IMR-90 (cell line): Measurements from ENCODE around the gene DIP2C. TPM values are rescaled to one million over a fixed set of nuclear protein-coding genes. Genes with fewer than 3 reads are reported as not detected.

ENCODE experiments used
- ATAC-seq: fragments of 200-7000 bp; cut with Tn5 transposase; 2 replicates; pipeline ENCODE4 v1.9.1; 2020; ENCODE audit warnings: low read depth, mild to moderate bottlenecking, moderate library complexity
- BruUV-seq: library from RNA; stranded (reverse); fragments of 400-500 nt; replicated peaks from 2 replicates; lab custom pipeline; 2021; lab: Mats Ljungman, UMichigan
- CTCF ChIA-PET: fragments of 300-600 bp; formaldehyde crosslinking; extraction: SDS; loops from one replicate; lab custom pipeline; 2021; ENCODE audit warnings: antibody characterized with exemption; lab: Yijun Ruan, JAX
- POLR2A ChIA-PET: fragments of 300-600 bp; sonication (Branson Sonifier 250); formaldehyde crosslinking; loops from one replicate; lab custom pipeline; 2022; ENCODE audit warnings: antibody characterized with exemption; ENCODE audit not compliant: unreplicated experiment; lab: Charles Lee
- DNase-seq: peaks from one replicate; pipeline ENCODE4 v3.0.0; 2013
- H2AFZ ChIP-seq: replicated peaks from 2 replicates; pipeline ENCODE3; 2013; ENCODE audit warnings: low read length, mild to moderate bottlenecking; ENCODE audit not compliant: poor library complexity
- H2AK5ac ChIP-seq: 2 replicates; pipeline ENCODE4 v1.6.1; 2013; ENCODE audit warnings: low read depth, low read length, inconsistent platforms
- H2AK9ac ChIP-seq: replicated peaks from 2 replicates; pipeline ENCODE3; 2013; ENCODE audit warnings: mild to moderate bottlenecking, low read depth, low read length, moderate library complexity; ENCODE audit not compliant: poor library complexity
- H2BK120ac ChIP-seq: 2 replicates; pipeline ENCODE4 v1.6.1; 2013; ENCODE audit warnings: low read depth, low read length, inconsistent platforms
- H2BK15ac ChIP-seq: 3 replicates; pipeline ENCODE4 v1.6.1; 2013; ENCODE audit warnings: low read depth, low read length, inconsistent platforms
- H2BK20ac ChIP-seq: 2 replicates; pipeline ENCODE4 v1.6.1; 2013; ENCODE audit warnings: low read depth, mild to moderate bottlenecking, inconsistent platforms, low read length, moderate library complexity
- H2BK5ac ChIP-seq: 2 replicates; pipeline ENCODE4 v1.6.1; 2013; ENCODE audit warnings: mild to moderate bottlenecking, low read depth, low read length, inconsistent platforms; ENCODE audit not compliant: poor library complexity, severe bottlenecking
- H3K14ac ChIP-seq: replicated peaks from 2 replicates; pipeline ENCODE4 v1.6.1; 2013; ENCODE audit warnings: low read depth, low read length, inconsistent platforms
- H3K18ac ChIP-seq: 2 replicates; pipeline ENCODE4 v1.6.1; 2013; ENCODE audit warnings: low read depth, low read length, control low read depth
- H3K23ac ChIP-seq: 2 replicates; pipeline ENCODE4 v1.6.1; 2013; ENCODE audit warnings: low read depth, low read length, inconsistent platforms
- H3K27ac ChIP-seq: 2 replicates; pipeline ENCODE4 v1.5.1; 2013; ENCODE audit warnings: mild to moderate bottlenecking, control low read depth, low read length; ENCODE audit not compliant: insufficient read depth
- H3K27me3 ChIP-seq: 2 replicates; pipeline ENCODE4 v1.6.1; 2013; ENCODE audit warnings: low read length; ENCODE audit not compliant: control insufficient read depth, insufficient read depth
- H3K36me3 ChIP-seq: 2 replicates; pipeline ENCODE4 v1.6.1; 2013; ENCODE audit warnings: low read length, mixed read lengths; ENCODE audit not compliant: control insufficient read depth, insufficient read depth
- H3K4ac ChIP-seq: 2 replicates; pipeline ENCODE4 v1.6.1; 2013; ENCODE audit warnings: low read depth, low read length, inconsistent platforms
- H3K4me1 ChIP-seq: 2 replicates; pipeline ENCODE4 v1.6.1; 2013; ENCODE audit warnings: low read length, mixed read lengths; ENCODE audit not compliant: control insufficient read depth, insufficient read depth
- H3K4me2 ChIP-seq: 2 replicates; pipeline ENCODE4 v1.6.1; 2013; ENCODE audit warnings: low read depth, mild to moderate bottlenecking, control low read depth, low read length, moderate library complexity
- H3K4me3 ChIP-seq: 2 replicates; pipeline ENCODE4 v1.5.1; 2013; ENCODE audit warnings: low read depth, mild to moderate bottlenecking, control low read depth, low read length, moderate library complexity; ENCODE audit not compliant: insufficient read depth
- H3K56ac ChIP-seq: 2 replicates; pipeline ENCODE4 v1.6.1; 2013; ENCODE audit warnings: low read length, inconsistent platforms; ENCODE audit not compliant: insufficient read depth; ENCODE audit errors: extremely low read depth
- H3K79me1 ChIP-seq, 2 experiments: 2 replicates each; pipeline ENCODE4 v1.6.1; 2013; ENCODE audit warnings: low read length in 2 of 2, inconsistent platforms in 1 of 2, low read depth in 1 of 2
- H3K9ac ChIP-seq: 2 replicates; pipeline ENCODE4 v1.6.1; 2013; ENCODE audit warnings: low read depth, low read length, control low read depth
- H3K9me1 ChIP-seq: 2 replicates; pipeline ENCODE4 v1.6.1; 2013; ENCODE audit warnings: low read length, inconsistent platforms; ENCODE audit not compliant: insufficient read depth
- H3K9me3 ChIP-seq: 2 replicates; pipeline ENCODE4 v1.6.1; 2013; ENCODE audit warnings: low read length; ENCODE audit not compliant: control insufficient read depth, insufficient read depth
- H4K20me1 ChIP-seq: 2 replicates; pipeline ENCODE4 v1.6.1; 2013; ENCODE audit warnings: low read length, inconsistent platforms; ENCODE audit not compliant: insufficient read depth
- H4K5ac ChIP-seq: 2 replicates; pipeline ENCODE4 v1.6.1; 2013; ENCODE audit warnings: mild to moderate bottlenecking, low read depth, low read length, control low read depth
- H4K8ac ChIP-seq, 2 experiments: 2 replicates each; pipeline ENCODE4 v1.6.1; 2013; ENCODE audit warnings: low read depth in 2 of 2, low read length in 2 of 2, control low read depth in 1 of 2, inconsistent platforms in 1 of 2
- H4K91ac ChIP-seq: 2 replicates; pipeline ENCODE4 v1.6.1; 2013; ENCODE audit warnings: low read depth, low read length, inconsistent platforms; ENCODE audit not compliant: insufficient read depth
- BHLHE40 ChIP-seq: fragments of 150-350 bp; IDR thresholded peaks from 2 replicates; pipeline ENCODE4 v1.6.1; 2016; ENCODE audit warnings: mild to moderate bottlenecking, low read depth, low read length
- CEBPB ChIP-seq: IDR thresholded peaks from 2 replicates; pipeline ENCODE4 v1.6.1; 2012; ENCODE audit warnings: low read depth, low read length, improper control_type of control experiment
- CHD1 ChIP-seq: IDR thresholded peaks from 2 replicates; pipeline ENCODE4 v1.6.1; 2012; ENCODE audit warnings: low read depth, low read length, improper control_type of control experiment
- FOS ChIP-seq: fragments of 150-350 bp; IDR thresholded peaks from 2 replicates; pipeline ENCODE4 v1.6.1; 2016; ENCODE audit warnings: low read depth, low read length
- MAZ ChIP-seq: IDR thresholded peaks from 2 replicates; pipeline ENCODE4 v1.6.1; 2012; ENCODE audit warnings: low read depth, mild to moderate bottlenecking, low read length, improper control_type of control experiment, moderate library complexity, borderline replicate concordance
- MXI1 ChIP-seq: IDR thresholded peaks from 2 replicates; pipeline ENCODE4 v1.6.1; 2012; ENCODE audit warnings: low read depth, mild to moderate bottlenecking, low read length, moderate library complexity, borderline replicate concordance
- NFE2L2 ChIP-seq: fragments of 150-350 bp; IDR thresholded peaks from 2 replicates; pipeline ENCODE4 v1.6.1; 2016; ENCODE audit warnings: low read depth, mild to moderate bottlenecking, low read length
- POLR2A ChIP-seq: IDR thresholded peaks from 2 replicates; pipeline ENCODE4 v1.6.1; 2012; ENCODE audit warnings: mild to moderate bottlenecking, low read depth, low read length
- RAD21 ChIP-seq: IDR thresholded peaks from 2 replicates; pipeline ENCODE4 v1.6.1; 2012; ENCODE audit warnings: low read length, improper control_type of control experiment
- RCOR1 ChIP-seq: IDR thresholded peaks from 2 replicates; pipeline ENCODE4 v1.6.1; 2012; ENCODE audit warnings: mild to moderate bottlenecking, low read length, improper control_type of control experiment; ENCODE audit not compliant: insufficient replicate concordance
- RFX5 ChIP-seq: IDR thresholded peaks from 2 replicates; pipeline ENCODE4 v1.8.0; 2012; ENCODE audit warnings: low read depth, mild to moderate bottlenecking, low read length, moderate library complexity
- SMC3 ChIP-seq: fragments of 150-350 bp; IDR thresholded peaks from 2 replicates; pipeline ENCODE4 v1.6.1; 2016; ENCODE audit warnings: low read depth, mild to moderate bottlenecking, antibody characterized with exemption, low read length, moderate library complexity
- USF2 ChIP-seq: fragments of 150-350 bp; IDR thresholded peaks from 2 replicates; pipeline ENCODE4 v1.6.1; 2017; ENCODE audit warnings: mild to moderate bottlenecking, antibody characterized with exemption, low read length, low read depth
- WGBS, 2 experiments: methylation state at CpG; one replicate each; pipeline versions ENCODE4 v1.1.5 to v1.1.7; 2013; ENCODE audit warnings: missing lambda C conversion rate in 2 of 2; ENCODE audit not compliant: insufficient read length in 1 of 2; ENCODE audit errors: extremely low coverage in 2 of 2; 5-methylcytosine and 5-hydroxymethylcytosine counted together
- dilution Hi-C: fragments of 300-500 bp; cut with HindIII; formaldehyde crosslinking; loops from one replicate; pipeline ENCODE4 v1.14.3; 2018; ENCODE audit warnings: low sequenced_read_pairs; ENCODE audit not compliant: unreplicated experiment
- in situ Hi-C: fragments of 300-500 bp; cut with MboI; formaldehyde crosslinking; loops from 3 replicates; pipeline ENCODE4 v1.14.3; 2019; ENCODE audit warnings: low sequenced_read_pairs, inconsistent platforms, mixed read lengths
- intact Hi-C: fragments of 100-400 bp; cut with micrococcal nuclease; formaldehyde crosslinking; loops from 2 replicates; pipeline ENCODE4 v1.10.0; 2022
- polyA plus RNA-seq, 3 experiments: library from polyadenylated mRNA; depleted of rRNA; stranded (reverse); fragments of >200 nt; gene quantifications; 2 replicates each; pipeline ENCODE4 v1.2.3, GENCODE V29; 2012; ENCODE audit warnings: low replicate concordance in 1 of 3
- total RNA-seq: library from RNA; depleted of rRNA; stranded (reverse); fragments of >200 nt; gene quantifications from 2 replicates; pipeline ENCODE4 v1.2.3, GENCODE V29; 2012
- TF ChIP-seq, protein P1 (sequence below): fragments of 150-350 bp; IDR thresholded peaks from 2 replicates; pipeline ENCODE4 v1.6.1; 2016; ENCODE audit warnings: low read depth, mild to moderate bottlenecking, low read length, moderate library complexity, borderline replicate concordance
- TF ChIP-seq, protein P2 (sequence below): conservative IDR thresholded peaks from 2 replicates; pipeline ENCODE4 v1.5.1; 2012; ENCODE audit warnings: mild to moderate bottlenecking, low read depth, low read length, improper control_type of control experiment

Gene DIP2C
- total and polyA plus RNA-seq, 2 of the 4 experiments (the other 2 are of a cell fraction) = 8.6 to 17.3 TPM

DNA sequence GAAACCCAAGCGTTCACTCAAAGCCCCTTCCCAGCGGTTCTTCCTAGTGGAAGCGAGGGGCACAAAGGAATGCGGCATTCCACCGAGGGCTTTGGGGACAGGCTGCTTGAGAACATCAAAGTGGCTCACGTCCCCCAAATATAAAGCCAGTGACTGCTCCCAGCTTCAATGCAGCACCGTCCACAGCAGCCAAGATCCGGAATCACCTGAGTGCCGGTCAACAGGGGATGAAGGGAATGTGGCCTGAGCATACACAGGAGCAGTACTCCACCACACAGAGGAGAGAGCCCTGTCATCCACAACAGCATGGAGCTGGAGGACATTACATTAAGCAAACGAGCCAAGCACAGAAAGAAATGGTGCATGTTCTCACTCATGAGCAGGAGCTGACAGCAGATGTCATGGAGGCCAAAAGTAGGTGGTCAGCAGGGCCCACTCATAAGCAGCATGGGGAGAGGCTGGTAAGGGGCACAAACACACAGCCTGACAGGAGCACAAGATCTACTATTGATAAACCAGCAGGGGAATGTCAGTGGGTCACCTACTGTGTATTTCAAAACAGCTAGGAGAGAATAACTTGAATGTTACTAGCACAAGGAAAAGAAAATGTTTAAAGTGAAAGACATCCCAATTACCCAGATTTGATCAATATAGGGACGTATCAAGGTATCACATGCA, 79.5 kb downstream of the DIP2C start:
- H4K8ac ChIP-seq = peak overlapping the region in 1 of 2 experiments; percentile 11; a peak in 2 of 4 replicates
- H4K5ac ChIP-seq = no peak overlapping the region
- peaks cover 46 to 82% of the 10 kb centered on the region in 2 experiments for H3K79me1 ChIP-seq
- WGBS, 2 experiments = 73% methylated on average over 5 of the region's 11 CpGs; no CpG with 5 or more reads in 1 of the 2 experiments
- H2BK15ac ChIP-seq = peak overlapping the region; percentile 66; the same call in 1 of the 3 replicates
- H4K20me1 ChIP-seq = peaks cover 60% of the 10 kb centered on the region
- POLR2A ChIA-PET = no interaction called here
- peak overlapping the region; percentile 36 for H2AFZ ChIP-seq
- no peak overlapping the region for H3K56ac ChIP-seq
- H2BK120ac ChIP-seq = peak overlapping the region; percentile 47
- H4K91ac ChIP-seq = peak overlapping the region; percentile 58
- no TSS peak for BruUV-seq
- peak overlapping the region; percentile 44 for H2BK5ac ChIP-seq
- H3K27ac ChIP-seq = peak overlapping the region; percentile 1; the same call in 1 of the 2 replicates
- H2BK20ac ChIP-seq = peak overlapping the region; percentile 16; the same call in 1 of the 2 replicates
- H3K4ac ChIP-seq = peak overlapping the region; percentile 54
- no peaks in the 10 kb centered on the region for H3K27me3 ChIP-seq
- H3K9ac ChIP-seq = no peak overlapping the region
- ATAC-seq (peak; percentile 10; the same call in 1 of the 2 replicates), DNase-seq (no peak)
- no peak overlapping the region for H3K4me2 ChIP-seq
- H2AK5ac ChIP-seq = peak overlapping the region; percentile 92
- H3K9me3 ChIP-seq = no peaks in the 10 kb centered on the region
- peak overlapping the region; percentile 4; the same call in 1 of the 2 replicates for H3K14ac ChIP-seq
- dilution Hi-C loops (no loop called here), intact Hi-C loops (no loop called here), in situ Hi-C loops (no loop called here)
- peaks cover 38% of the 10 kb centered on the region for H3K4me1 ChIP-seq
- H3K23ac ChIP-seq = peak overlapping the region; percentile 21
- peak overlapping the region; percentile 70 for H2AK9ac ChIP-seq
- H3K18ac ChIP-seq = no peak overlapping the region
- CTCF ChIA-PET = interaction anchor here (0.7 to 1.1 kb wide), 2 partner anchors 15 to 99 kb away, joined by 3 to 4 read pairs; no protein-coding TSS in a partner anchor
- no peaks in the 10 kb centered on the region for H3K36me3 ChIP-seq
- peaks cover 44% of the 10 kb centered on the region for H3K9me1 ChIP-seq
- H3K4me3 ChIP-seq = no peak overlapping the region
- no peak for TF ChIP-seq RCOR1
- TF ChIP-seq USF2 = no peak
- TF ChIP-seq MAZ = no peak
- no peak for TF ChIP-seq CHD1
- no peak for TF ChIP-seq POLR2A
- no peak for TF ChIP-seq BHLHE40
- TF ChIP-seq RAD21 = no peak
- no peak for TF ChIP-seq FOS
- TF ChIP-seq, protein P1, sequence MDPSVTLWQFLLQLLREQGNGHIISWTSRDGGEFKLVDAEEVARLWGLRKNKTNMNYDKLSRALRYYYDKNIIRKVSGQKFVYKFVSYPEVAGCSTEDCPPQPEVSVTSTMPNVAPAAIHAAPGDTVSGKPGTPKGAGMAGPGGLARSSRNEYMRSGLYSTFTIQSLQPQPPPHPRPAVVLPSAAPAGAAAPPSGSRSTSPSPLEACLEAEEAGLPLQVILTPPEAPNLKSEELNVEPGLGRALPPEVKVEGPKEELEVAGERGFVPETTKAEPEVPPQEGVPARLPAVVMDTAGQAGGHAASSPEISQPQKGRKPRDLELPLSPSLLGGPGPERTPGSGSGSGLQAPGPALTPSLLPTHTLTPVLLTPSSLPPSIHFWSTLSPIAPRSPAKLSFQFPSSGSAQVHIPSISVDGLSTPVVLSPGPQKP = no peak
- no peak for TF ChIP-seq MXI1
- no peak for TF ChIP-seq NFE2L2
- no peak for TF ChIP-seq CEBPB
- no peak for TF ChIP-seq RFX5
- TF ChIP-seq SMC3 = no peak
- TF ChIP-seq, protein P2, sequence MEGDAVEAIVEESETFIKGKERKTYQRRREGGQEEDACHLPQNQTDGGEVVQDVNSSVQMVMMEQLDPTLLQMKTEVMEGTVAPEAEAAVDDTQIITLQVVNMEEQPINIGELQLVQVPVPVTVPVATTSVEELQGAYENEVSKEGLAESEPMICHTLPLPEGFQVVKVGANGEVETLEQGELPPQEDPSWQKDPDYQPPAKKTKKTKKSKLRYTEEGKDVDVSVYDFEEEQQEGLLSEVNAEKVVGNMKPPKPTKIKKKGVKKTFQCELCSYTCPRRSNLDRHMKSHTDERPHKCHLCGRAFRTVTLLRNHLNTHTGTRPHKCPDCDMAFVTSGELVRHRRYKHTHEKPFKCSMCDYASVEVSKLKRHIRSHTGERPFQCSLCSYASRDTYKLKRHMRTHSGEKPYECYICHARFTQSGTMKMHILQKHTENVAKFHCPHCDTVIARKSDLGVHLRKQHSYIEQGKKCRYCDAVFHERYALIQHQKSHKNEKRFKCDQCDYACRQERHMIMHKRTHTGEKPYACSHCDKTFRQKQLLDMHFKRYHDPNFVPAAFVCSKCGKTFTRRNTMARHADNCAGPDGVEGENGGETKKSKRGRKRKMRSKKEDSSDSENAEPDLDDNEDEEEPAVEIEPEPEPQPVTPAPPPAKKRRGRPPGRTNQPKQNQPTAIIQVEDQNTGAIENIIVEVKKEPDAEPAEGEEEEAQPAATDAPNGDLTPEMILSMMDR = no peak
